Glutamatergic neuron (in vitro differentiated cells): ENCODE results near the gene CAPN1. TPM values are rescaled to one million over a fixed set of nuclear protein-coding genes. Genes with fewer than 3 reads are reported as not detected.

Experiments
- DNase-seq: peaks from one replicate; pipeline ENCODE4 v3.0.0; 2022
- H3K27ac Mint-ChIP-seq: one replicate; pipeline ENCODE4 v1.8.0; 2020; ENCODE audit warnings: mild to moderate bottlenecking, mixed read lengths, inconsistent platforms; ENCODE audit not compliant: unreplicated experiment
- H3K27me3 Mint-ChIP-seq: one replicate; pipeline ENCODE4 v1.8.0; 2020; ENCODE audit warnings: mild to moderate bottlenecking, moderate library complexity, mixed read lengths, inconsistent platforms; ENCODE audit not compliant: unreplicated experiment
- H3K36me3 Mint-ChIP-seq: one replicate; pipeline ENCODE4 v1.8.0; 2020; ENCODE audit warnings: mild to moderate bottlenecking, mixed read lengths, inconsistent platforms; ENCODE audit not compliant: unreplicated experiment
- H3K4me1 Mint-ChIP-seq: one replicate; pipeline ENCODE4 v1.8.0; 2020; ENCODE audit warnings: mild to moderate bottlenecking, low read depth, mixed read lengths, inconsistent platforms; ENCODE audit not compliant: unreplicated experiment
- H3K4me3 Mint-ChIP-seq: one replicate; pipeline ENCODE4 v1.8.0; 2020; ENCODE audit warnings: mild to moderate bottlenecking, mixed read lengths, inconsistent platforms; ENCODE audit not compliant: unreplicated experiment
- H3K9me3 Mint-ChIP-seq: one replicate; pipeline ENCODE4 v1.8.0; 2020; ENCODE audit warnings: mild to moderate bottlenecking, moderate library complexity, mixed read lengths, inconsistent platforms; ENCODE audit not compliant: unreplicated experiment
- CTCF ChIP-seq: fragments of 200-600 bp; sonication (generic); IDR thresholded peaks from one replicate; pipeline ENCODE4 v1.5.0; 2021; ENCODE audit not compliant: partially characterized antibody, unreplicated experiment
- total RNA-seq: library from RNA; stranded (reverse); fragmentation: NEBNext Ultra II Directional; extraction: Animal tissue kit (Norgen Biotek cat#: 25700); gene quantifications from one replicate; pipeline ENCODE4 v1.2.1, GENCODE V29; 2021; ENCODE audit not compliant: unreplicated experiment

CAPN1 gene
- total RNA-seq, 1 donor from 2014 or later, result 234 TPM

GRCh38 chr11:65211293-65212105, 29.8 kb downstream of the CAPN1 start:
- H3K27ac Mint-ChIP-seq, result no peak overlapping the region
- H3K36me3 Mint-ChIP-seq, result peaks cover 5% of the 10 kb centered on the region
- no peak for DNase-seq
- peaks cover 2% of the 10 kb centered on the region for H3K4me1 Mint-ChIP-seq
- H3K4me3 Mint-ChIP-seq, result no peak overlapping the region
- no peak for TF ChIP-seq CTCF
- peaks cover 11% of the 10 kb centered on the region for H3K27me3 Mint-ChIP-seq
- peaks cover 16% of the 10 kb centered on the region for H3K9me3 Mint-ChIP-seq

- TF ChIP-seq CTCF, result no peak
- DNase-seq, result no peak
- peak overlapping the region; percentile 28 for H3K27ac Mint-ChIP-seq
- H3K4me3 Mint-ChIP-seq, result no peak overlapping the region
- peaks cover 8% of the 10 kb centered on the region for H3K27me3 Mint-ChIP-seq
- H3K4me1 Mint-ChIP-seq, result peaks cover 2% of the 10 kb centered on the region
- H3K36me3 Mint-ChIP-seq, result peaks cover 5% of the 10 kb centered on the region
- peaks cover 12% of the 10 kb centered on the region for H3K9me3 Mint-ChIP-seq
These were observed 30.6 kb downstream of the CAPN1 start for GRCh38 chr11:65212226-65212801.

GRCh38 chr11:65213322-65214211, 31.8 kb downstream of the CAPN1 start:
- no peak for DNase-seq
- Mint-ChIP-seq H3K27ac (no peak overlapping the region), H3K9me3 (peaks cover 12% of the 10 kb centered on the region), H3K4me3 (no peak overlapping the region), H3K36me3 (peaks cover 5% of the 10 kb centered on the region), H3K4me1 (peaks cover 2% of the 10 kb centered on the region), H3K27me3 (peaks cover 8% of the 10 kb centered on the region)
- no peak for TF ChIP-seq CTCF

- H3K4me3 Mint-ChIP-seq, result peak overlapping the region; percentile 18
- H3K9me3 Mint-ChIP-seq, result peaks cover 12% of the 10 kb centered on the region
- H3K4me1 Mint-ChIP-seq, result peaks cover 2% of the 10 kb centered on the region
- peaks cover 8% of the 10 kb centered on the region for H3K27me3 Mint-ChIP-seq
- DNase-seq, result no peak
- peak overlapping the region; percentile 44 for H3K27ac Mint-ChIP-seq
- no peak for TF ChIP-seq CTCF
- H3K36me3 Mint-ChIP-seq, result peaks cover 5% of the 10 kb centered on the region
These were observed 32.6 kb downstream of the CAPN1 start for GRCh38 chr11:65214212-65214845.
